Activated CD8-positive, alpha-beta memory T cell treated with anti-CD3 and anti-CD28 coated beads for 24 hours (primary cell): Measurements from ENCODE around the gene TMEM141.

Experiments
- DNase-seq: peaks from one replicate; pipeline ENCODE4 v3.0.0-alpha.2; 2020

The TMEM141 gene

DNA sequence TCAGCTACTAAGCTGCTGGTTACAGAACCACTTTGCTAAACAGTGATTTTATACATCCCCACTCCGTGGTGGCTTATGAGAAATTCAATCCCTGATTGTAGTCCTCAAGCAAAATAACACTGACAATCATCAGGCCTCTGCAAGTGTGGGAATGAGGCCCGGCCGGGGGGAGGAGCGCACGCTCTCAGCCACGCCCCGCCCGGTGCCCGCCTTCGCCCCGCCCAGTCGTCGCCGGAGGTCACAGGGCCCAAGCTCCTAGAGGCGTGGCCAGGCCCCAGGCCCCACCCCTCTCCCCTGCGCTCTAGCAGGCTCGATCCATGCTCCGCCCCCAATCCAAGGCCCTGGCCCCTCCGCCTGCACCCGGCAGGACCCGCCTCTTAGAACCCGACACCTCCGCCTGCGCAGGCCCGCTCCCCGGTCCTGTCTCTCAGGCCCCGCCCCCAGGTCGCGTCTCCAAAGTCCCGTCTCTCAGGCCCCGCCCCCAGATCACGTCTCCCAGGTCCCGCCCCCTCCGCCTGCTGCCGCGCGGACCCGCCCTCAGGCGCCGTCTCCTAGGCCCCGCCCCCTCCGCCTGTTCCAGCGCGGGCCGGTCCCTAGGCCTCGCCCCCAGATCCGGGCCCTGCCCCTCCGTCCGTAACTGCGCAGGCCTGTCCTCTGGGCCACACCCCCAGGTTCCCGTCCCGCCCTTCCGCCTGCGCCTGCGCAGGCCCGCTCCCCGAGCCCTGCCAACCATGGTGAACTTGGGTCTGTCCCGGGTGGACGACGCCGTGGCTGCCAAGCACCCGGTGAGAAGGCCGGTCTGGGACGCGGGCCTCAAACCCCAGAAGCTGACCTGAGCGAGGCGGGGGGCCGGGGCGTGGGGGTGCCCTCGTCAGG lies at the start of gene TMEM141:
Gene TMEM141, plus strand, starts transcription at position 705 of the 876 bp plus-strand sequence. Its CDS starts 27 bp downstream, at position 732.
- peak; percentile 99 for DNase-seq

DNA sequence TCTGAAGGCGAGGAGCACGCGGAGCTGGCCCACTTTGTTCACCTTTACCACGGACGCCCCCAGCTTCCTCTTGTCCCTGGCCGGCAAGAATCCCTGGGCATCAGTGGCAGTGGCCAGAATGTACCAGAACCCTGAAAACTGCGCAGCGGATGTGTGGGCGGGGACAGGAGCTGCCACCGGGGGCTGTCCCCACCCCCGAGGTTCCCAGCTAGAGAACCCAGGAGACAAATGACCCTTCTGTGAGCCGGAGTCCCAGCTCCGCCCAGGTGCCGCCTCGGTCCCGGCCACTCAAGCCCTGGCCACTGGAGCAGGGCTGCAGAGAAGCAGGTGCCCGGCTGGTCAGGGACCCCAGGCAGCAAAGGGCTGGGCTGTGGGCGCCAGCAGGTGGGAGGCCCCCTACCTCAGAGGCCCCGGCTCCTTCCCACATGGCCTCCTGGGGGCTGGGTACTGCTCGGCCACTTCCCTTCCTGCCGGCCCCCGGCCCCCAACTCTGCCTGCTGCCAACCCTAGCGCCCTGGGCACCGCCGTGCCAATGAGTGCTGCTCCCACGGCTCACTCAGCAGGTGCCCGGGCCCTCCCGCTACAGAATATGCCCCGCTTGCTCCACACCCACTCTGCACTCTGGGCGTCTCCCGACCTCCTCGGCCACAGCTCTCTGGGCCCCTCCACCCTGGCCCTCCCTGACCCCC lies 49.1 kb upstream of the TMEM141 start:
- DNase-seq: peak; percentile 76

DNA sequence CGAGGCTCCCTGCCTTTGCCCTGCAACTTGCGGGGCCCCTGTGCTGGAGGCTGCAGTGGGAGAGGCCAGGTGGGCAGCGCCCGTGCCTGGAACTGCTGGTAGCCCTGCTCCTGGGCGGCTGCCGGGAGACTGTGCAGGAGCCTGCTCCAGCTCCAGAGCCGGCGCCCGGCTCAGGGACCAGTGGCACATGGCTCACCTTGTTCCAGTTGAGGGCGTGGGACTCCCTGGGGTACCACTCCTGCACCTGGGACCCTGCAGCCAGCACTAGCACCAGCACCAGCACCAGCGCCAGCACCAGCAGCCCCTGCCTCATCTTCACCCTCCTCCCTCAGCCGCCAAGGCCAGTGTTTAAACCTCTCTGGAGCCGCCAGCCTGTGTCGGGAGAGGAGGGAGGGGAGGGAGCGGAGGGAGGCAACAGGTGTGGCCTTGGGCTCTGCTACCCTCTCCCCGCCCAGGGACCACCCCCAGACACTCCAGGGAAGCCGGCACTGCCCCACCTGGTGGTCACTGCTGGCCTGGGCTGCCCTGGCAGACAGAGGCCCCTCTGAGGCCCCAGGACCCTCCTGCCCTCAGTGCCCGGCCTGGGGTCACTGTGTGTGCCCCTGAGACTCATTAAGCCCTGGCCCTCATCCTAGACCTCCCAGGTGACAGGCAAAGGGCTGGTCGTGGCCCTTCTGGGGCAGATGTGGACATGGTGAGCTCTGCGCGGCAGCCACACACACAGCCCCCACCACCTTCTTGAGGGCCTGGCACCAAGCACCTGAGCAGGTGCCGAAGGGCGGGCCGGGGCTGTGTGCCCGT lies 48.4 kb upstream of the TMEM141 start, which contains the start of gene LCN10:
Gene LCN10, minus strand, starts transcription at position 350 of the 801 bp plus-strand sequence. Its CDS starts 37 bp downstream, at position 313.
- DNase-seq: no peak

GRCh38 chr9:136743639-136744211 lies 47.4 kb upstream of the TMEM141 start:
- DNase-seq: no peak

DNA sequence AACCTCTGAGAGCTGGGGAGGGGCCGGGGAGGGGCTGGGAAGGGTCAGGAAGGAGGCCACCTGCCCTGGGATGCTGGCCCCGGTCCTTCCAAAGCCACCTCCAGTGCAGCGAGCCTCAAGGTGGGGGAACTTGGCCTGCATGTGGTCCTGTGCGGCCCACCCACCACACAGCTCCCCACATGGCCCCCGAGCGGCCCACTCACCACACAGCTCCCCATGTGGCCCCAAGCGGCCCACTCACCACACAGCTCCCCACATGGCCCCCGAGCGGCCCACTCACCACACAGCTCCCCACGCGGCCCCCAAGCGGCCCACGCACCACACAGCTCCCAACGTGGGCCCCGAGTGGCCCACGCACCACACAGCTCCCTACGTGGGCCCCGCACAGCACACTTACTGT lies 46.4 kb upstream of the TMEM141 start:
- no peak for DNase-seq

GRCh38 chr9:136745389-136746154 lies 45.6 kb upstream of the TMEM141 start:
- DNase-seq: no peak

- no peak for DNase-seq
Measured at GRCh38 chr9:136746155-136746490, 45.0 kb upstream of the TMEM141 start.

DNA sequence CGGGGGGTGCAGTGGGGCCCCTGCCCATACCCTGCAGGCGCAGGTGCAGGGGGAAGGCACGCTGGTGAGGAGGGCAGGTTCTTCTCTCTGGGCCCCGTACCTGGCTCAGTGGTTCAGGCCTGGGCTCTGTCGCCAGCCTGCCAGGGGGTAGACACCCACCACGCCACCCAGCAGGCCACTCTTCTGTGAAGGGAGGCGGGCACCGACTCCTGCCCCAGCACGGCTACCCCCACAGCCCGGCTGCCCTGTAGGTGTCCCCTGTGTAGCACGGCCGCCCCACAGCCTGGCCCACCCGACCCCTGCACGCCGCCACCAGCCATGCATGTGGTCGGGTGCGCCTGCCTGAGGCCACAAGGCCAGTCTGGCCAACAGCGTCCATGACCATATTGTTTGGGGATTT lies 44.5 kb upstream of the TMEM141 start:
- DNase-seq: no peak

GRCh38 chr9:136747161-136748060 lies 43.7 kb upstream of the TMEM141 start:
- no peak for DNase-seq

DNA sequence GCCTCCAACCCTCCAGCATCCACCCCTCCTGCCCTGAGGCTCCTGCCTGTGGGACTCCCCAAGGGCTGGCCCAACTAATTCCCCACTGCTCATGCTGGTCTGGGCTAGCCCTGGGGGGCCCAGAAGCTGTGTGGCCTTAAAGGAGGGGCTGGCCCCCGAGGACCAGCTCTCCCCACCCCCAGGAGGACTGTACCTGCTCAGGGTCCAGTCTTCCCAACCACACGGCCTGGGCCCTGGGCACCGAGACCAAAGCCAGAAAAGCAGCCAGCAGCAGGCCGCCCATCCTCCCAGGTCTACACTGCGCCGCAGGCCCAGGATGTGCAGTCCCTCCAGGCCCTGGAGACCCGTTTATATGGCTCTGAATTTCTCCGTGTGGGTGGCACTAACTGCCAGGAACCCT lies 42.9 kb upstream of the TMEM141 start, which contains the start of gene LCN6:
Gene LCN6, minus strand, starts transcription at position 325 of the 400 bp plus-strand sequence. Its CDS starts 42 bp downstream, at position 283.
- DNase-seq: no peak

DNA sequence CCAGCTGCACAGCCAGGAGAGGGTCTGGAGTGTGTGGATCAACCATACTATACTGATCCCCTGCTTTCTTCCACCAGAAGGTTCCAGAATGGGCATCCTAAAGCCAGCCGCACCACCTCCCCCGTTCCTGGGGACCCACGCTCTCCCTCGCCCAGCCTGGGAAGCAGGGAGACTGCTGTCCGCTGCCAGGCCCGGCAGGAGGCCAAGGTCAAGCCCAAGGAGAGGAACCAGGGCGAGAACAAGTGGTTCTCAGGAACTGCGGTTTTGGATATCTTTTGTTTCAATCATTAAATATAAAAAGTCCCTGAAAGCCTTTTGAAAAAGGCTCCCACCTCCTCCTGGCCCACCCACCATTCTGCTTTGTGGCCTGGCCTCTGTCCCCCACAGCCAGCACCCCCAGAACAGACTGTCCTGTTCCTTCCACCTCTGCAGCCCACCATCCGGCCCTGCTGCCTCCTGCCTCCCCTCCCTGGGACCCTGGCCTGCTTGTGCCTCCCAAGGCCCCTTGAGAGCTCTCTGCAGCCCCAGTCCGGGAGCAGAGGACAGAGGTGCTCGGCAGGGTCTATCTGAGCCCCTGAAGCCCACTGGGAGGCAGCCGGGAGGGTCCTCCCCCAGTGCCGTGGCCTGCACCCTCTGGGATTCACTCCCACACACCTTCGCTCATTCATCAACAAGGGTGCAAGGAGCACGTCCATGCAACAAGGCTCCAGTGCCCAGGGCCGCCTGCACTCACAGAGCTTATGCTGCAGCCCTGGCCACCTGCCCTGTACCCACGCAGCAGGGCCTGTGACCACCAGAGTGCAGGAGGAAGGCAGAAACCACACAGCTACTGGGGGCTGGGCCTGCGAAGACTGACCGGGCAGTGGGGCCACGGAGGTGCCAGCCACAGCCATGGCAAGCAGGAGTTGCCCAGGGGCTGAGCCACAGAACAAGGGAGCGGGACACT lies 42.2 kb upstream of the TMEM141 start:
- DNase-seq: no peak

DNA sequence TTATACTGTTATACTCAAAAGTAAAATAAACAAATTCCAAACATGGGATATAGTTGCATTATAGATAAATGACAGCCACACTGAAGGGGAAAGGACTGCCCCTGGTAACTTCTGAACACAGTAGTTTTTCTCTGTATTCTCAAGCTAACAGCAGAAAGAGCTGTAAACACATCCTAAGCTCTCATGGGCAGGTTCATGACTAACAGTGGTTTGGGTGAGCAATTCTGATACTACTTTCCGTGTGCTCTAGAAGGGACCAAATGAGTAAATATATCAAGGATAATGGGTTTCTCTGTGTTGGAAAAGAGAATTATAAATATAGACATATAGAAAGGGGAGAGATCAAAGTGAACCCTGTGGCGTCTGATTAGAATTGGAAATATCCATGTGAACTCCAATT lies 40.6 kb upstream of the TMEM141 start:
- DNase-seq: no peak

DNA sequence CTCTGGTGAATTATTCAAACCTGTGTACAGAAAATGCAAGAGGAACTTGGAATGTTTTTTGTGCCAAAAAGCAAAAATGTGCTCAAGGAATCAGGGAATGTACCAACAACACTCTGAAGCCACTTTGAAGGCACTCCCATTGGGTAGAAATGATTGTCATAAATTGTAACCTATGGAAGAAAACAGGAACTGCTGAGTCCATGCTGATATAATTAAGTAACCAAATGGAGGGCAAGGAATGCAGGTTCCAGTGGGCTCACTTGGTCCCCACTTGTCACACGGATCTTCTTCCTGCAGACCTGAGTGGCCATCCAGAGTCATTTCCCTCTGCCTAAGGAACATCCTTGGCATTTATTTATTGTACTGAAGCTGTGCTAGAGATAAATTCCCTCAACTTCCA lies 39.9 kb upstream of the TMEM141 start:
- DNase-seq: no peak

- no peak for DNase-seq
Measured at GRCh38 chr9:136751814-136752213, 39.3 kb upstream of the TMEM141 start.

DNA sequence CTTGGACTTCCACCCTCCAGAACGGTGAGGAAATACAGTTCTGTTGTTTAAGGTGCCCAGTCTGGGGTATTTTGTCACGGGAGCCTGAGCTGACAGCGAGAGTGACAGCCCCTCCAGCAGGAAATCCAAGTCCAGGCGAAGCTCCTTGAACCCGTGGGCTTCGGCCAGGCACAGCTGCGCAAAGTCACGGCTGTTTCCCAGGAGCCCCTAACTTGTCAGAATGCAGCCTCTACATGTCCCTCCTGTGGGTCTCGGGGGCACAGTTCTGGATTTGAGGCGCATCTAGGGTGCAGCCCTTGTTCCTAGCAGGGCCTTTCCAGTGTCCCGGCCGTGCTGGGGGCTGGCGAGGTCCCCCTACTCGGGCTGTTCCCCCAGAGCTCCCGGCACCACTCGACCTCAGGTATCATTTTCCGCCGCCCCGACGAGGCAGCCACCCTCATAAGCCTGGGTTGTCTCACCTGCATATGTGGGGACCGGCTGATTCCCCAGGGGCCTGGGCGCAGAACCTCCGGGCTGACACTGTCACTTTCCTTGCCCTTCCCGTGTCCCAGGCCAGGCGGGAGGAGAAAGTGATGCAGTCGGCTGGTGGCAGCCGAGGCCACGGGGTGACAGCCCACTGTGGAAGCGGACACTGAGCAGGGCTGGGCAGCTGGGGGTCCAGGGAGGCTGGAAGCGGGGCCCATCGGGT lies 37.6 kb upstream of the TMEM141 start:
- no peak for DNase-seq

DNA sequence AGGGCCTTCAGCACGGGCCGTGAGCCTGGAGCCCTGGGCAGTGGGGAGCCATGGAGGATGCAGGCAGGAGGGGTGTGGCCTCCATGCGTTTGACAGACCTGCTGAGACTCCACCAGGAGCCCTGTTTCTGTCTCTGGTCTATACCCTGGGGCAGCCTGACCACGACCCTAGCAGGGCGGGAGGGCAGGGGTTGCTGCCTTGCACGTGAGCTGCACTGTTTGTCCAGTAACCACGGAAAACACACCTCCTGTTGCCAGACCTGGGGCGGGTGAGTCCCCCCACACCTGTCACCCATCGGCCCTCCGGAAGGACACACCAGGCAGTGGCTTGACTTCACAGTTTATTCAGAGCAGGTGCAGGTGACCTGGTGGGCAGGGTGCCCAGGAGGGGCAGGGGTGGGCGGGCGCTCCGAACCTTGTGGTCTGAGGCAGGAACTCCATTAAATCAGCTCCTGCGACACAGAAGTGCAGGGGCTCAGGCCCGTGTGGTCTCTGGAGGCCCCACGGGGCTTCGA lies 37.0 kb upstream of the TMEM141 start:
- DNase-seq: no peak

DNA sequence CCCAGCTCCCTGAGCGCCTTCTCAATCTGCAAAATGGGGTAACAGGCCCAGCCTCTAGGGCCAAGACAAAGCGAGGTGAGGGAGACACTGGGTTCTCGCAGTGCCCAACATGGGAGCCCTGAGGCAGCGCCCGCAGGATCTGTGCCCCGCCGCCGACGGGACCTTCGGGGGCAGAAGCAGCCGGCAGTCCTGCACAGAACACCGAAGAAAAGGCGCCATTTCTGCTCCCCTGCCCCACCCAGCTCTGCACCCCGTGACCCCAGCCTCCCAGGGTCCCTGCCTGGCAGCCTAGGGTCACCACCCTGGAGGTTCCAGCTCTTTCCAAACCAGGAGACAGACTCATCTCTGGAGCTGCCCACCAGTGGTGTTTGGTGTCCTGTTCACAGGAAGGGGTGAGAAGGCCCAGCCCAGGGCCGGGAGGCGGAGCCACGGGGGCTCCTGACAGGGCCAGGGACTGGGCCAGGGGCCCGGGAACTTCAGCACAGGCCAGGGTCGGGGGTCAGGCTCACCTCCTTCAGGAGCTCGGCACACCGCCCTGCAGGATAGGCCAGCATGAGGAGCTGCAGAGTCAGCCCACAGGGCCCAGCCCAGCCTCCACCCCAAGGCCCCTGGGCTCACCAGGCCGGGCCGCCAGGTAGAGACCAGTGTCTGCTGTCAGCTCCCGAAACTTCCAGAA lies 36.4 kb upstream of the TMEM141 start:
- no peak for DNase-seq
